ENCODE measurements around the gene COL20A1.

DNA sequence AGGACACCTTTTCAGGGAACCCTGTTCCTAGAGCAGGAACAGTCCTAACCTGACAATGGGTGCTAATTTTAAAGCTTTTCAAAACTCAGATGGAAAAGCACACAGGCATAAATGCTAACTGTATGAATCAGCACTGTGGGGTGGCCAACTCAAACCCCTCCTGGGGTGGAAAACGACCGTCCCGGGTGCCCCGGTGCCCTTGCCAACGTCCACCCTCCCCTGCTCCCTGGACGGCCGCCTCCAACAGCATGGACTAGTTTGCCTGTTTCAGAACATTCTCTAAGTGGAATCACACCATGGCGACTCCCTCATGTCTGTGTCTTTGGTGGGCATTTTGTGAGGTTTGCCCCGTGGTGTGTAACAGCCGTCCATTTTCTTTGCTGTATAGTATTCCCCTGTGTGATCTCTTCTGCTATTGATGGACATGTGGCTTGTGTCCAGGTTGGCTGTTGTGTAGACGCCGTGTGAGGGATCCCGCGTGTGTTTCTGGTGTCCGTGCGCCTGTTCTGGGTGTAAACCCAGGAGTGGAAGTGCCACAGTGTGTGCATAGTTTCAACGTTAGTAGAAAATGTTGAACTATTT, 5.8 kb downstream of the COL20A1 start:
- TF ChIP-seq EZH2phosphoT487 (IDR thresholded peaks at IDR 0.05; ENCODE audit: insufficient read depth, low read depth) (no peak), EZH2 (IDR thresholded peaks at IDR 0.05; ENCODE audit: insufficient read depth, poor library complexity, severe bottlenecking) (no peak)
